IMR-90 (cell line): ENCODE data around the gene GPR37. TPM values are rescaled to one million over a fixed set of nuclear protein-coding genes. Genes with fewer than 3 reads are reported as not detected.
A peak's percentile ranks its signal among the peaks of the same experiment; 100 is the strongest.

Experiments
- ATAC-seq: fragments of 200-7000 bp; cut with Tn5 transposase; 2 replicates; pipeline ENCODE4 v1.9.1; 2020; ENCODE audit warnings: low read depth, mild to moderate bottlenecking, moderate library complexity
- BruUV-seq: library from RNA; stranded (reverse); fragments of 400-500 nt; replicated peaks from 2 replicates; lab custom pipeline; 2021; lab: Mats Ljungman, UMichigan
- CTCF ChIA-PET: fragments of 300-600 bp; formaldehyde crosslinking; extraction: SDS; loops from one replicate; lab custom pipeline; 2021; ENCODE audit warnings: antibody characterized with exemption; lab: Yijun Ruan, JAX
- POLR2A ChIA-PET: fragments of 300-600 bp; sonication (Branson Sonifier 250); formaldehyde crosslinking; loops from one replicate; lab custom pipeline; 2022; ENCODE audit warnings: antibody characterized with exemption; ENCODE audit not compliant: unreplicated experiment; lab: Charles Lee
- DNase-seq: peaks from one replicate; pipeline ENCODE4 v3.0.0; 2013
- H2AFZ ChIP-seq: replicated peaks from 2 replicates; pipeline ENCODE3; 2013; ENCODE audit warnings: low read length, mild to moderate bottlenecking; ENCODE audit not compliant: poor library complexity
- H2AK5ac ChIP-seq: 2 replicates; pipeline ENCODE4 v1.6.1; 2013; ENCODE audit warnings: low read depth, low read length, inconsistent platforms
- H2AK9ac ChIP-seq: replicated peaks from 2 replicates; pipeline ENCODE3; 2013; ENCODE audit warnings: mild to moderate bottlenecking, low read depth, low read length, moderate library complexity; ENCODE audit not compliant: poor library complexity
- H2BK120ac ChIP-seq: 2 replicates; pipeline ENCODE4 v1.6.1; 2013; ENCODE audit warnings: low read depth, low read length, inconsistent platforms
- H2BK15ac ChIP-seq: 3 replicates; pipeline ENCODE4 v1.6.1; 2013; ENCODE audit warnings: low read depth, low read length, inconsistent platforms
- H2BK20ac ChIP-seq: 2 replicates; pipeline ENCODE4 v1.6.1; 2013; ENCODE audit warnings: low read depth, mild to moderate bottlenecking, inconsistent platforms, low read length, moderate library complexity
- H2BK5ac ChIP-seq: 2 replicates; pipeline ENCODE4 v1.6.1; 2013; ENCODE audit warnings: mild to moderate bottlenecking, low read depth, low read length, inconsistent platforms; ENCODE audit not compliant: poor library complexity, severe bottlenecking
- H3K14ac ChIP-seq: replicated peaks from 2 replicates; pipeline ENCODE4 v1.6.1; 2013; ENCODE audit warnings: low read depth, low read length, inconsistent platforms
- H3K18ac ChIP-seq: 2 replicates; pipeline ENCODE4 v1.6.1; 2013; ENCODE audit warnings: low read depth, low read length, control low read depth
- H3K23ac ChIP-seq: 2 replicates; pipeline ENCODE4 v1.6.1; 2013; ENCODE audit warnings: low read depth, low read length, inconsistent platforms
- H3K27ac ChIP-seq: 2 replicates; pipeline ENCODE4 v1.5.1; 2013; ENCODE audit warnings: mild to moderate bottlenecking, control low read depth, low read length; ENCODE audit not compliant: insufficient read depth
- H3K27me3 ChIP-seq: 2 replicates; pipeline ENCODE4 v1.6.1; 2013; ENCODE audit warnings: low read length; ENCODE audit not compliant: control insufficient read depth, insufficient read depth
- H3K36me3 ChIP-seq: 2 replicates; pipeline ENCODE4 v1.6.1; 2013; ENCODE audit warnings: low read length, mixed read lengths; ENCODE audit not compliant: control insufficient read depth, insufficient read depth
- H3K4ac ChIP-seq: 2 replicates; pipeline ENCODE4 v1.6.1; 2013; ENCODE audit warnings: low read depth, low read length, inconsistent platforms
- H3K4me1 ChIP-seq: 2 replicates; pipeline ENCODE4 v1.6.1; 2013; ENCODE audit warnings: low read length, mixed read lengths; ENCODE audit not compliant: control insufficient read depth, insufficient read depth
- H3K4me2 ChIP-seq: 2 replicates; pipeline ENCODE4 v1.6.1; 2013; ENCODE audit warnings: low read depth, mild to moderate bottlenecking, control low read depth, low read length, moderate library complexity
- H3K4me3 ChIP-seq: 2 replicates; pipeline ENCODE4 v1.5.1; 2013; ENCODE audit warnings: low read depth, mild to moderate bottlenecking, control low read depth, low read length, moderate library complexity; ENCODE audit not compliant: insufficient read depth
- H3K56ac ChIP-seq: 2 replicates; pipeline ENCODE4 v1.6.1; 2013; ENCODE audit warnings: low read length, inconsistent platforms; ENCODE audit not compliant: insufficient read depth; ENCODE audit errors: extremely low read depth
- H3K79me1 ChIP-seq, 2 experiments: 2 replicates each; pipeline ENCODE4 v1.6.1; 2013; ENCODE audit warnings: low read length in 2 of 2, inconsistent platforms in 1 of 2, low read depth in 1 of 2
- H3K9ac ChIP-seq: 2 replicates; pipeline ENCODE4 v1.6.1; 2013; ENCODE audit warnings: low read depth, low read length, control low read depth
- H3K9me1 ChIP-seq: 2 replicates; pipeline ENCODE4 v1.6.1; 2013; ENCODE audit warnings: low read length, inconsistent platforms; ENCODE audit not compliant: insufficient read depth
- H3K9me3 ChIP-seq: 2 replicates; pipeline ENCODE4 v1.6.1; 2013; ENCODE audit warnings: low read length; ENCODE audit not compliant: control insufficient read depth, insufficient read depth
- H4K20me1 ChIP-seq: 2 replicates; pipeline ENCODE4 v1.6.1; 2013; ENCODE audit warnings: low read length, inconsistent platforms; ENCODE audit not compliant: insufficient read depth
- H4K5ac ChIP-seq: 2 replicates; pipeline ENCODE4 v1.6.1; 2013; ENCODE audit warnings: mild to moderate bottlenecking, low read depth, low read length, control low read depth
- H4K8ac ChIP-seq, 2 experiments: 2 replicates each; pipeline ENCODE4 v1.6.1; 2013; ENCODE audit warnings: low read depth in 2 of 2, low read length in 2 of 2, control low read depth in 1 of 2, inconsistent platforms in 1 of 2
- H4K91ac ChIP-seq: 2 replicates; pipeline ENCODE4 v1.6.1; 2013; ENCODE audit warnings: low read depth, low read length, inconsistent platforms; ENCODE audit not compliant: insufficient read depth
- BHLHE40 ChIP-seq: fragments of 150-350 bp; IDR thresholded peaks from 2 replicates; pipeline ENCODE4 v1.6.1; 2016; ENCODE audit warnings: mild to moderate bottlenecking, low read depth, low read length
- CEBPB ChIP-seq: IDR thresholded peaks from 2 replicates; pipeline ENCODE4 v1.6.1; 2012; ENCODE audit warnings: low read depth, low read length, improper control_type of control experiment
- CHD1 ChIP-seq: IDR thresholded peaks from 2 replicates; pipeline ENCODE4 v1.6.1; 2012; ENCODE audit warnings: low read depth, low read length, improper control_type of control experiment
- FOS ChIP-seq: fragments of 150-350 bp; IDR thresholded peaks from 2 replicates; pipeline ENCODE4 v1.6.1; 2016; ENCODE audit warnings: low read depth, low read length
- MAFK ChIP-seq: IDR thresholded peaks from 2 replicates; pipeline ENCODE4 v1.6.1; 2012; ENCODE audit warnings: low read depth, low read length, improper control_type of control experiment
- MAZ ChIP-seq: IDR thresholded peaks from 2 replicates; pipeline ENCODE4 v1.6.1; 2012; ENCODE audit warnings: low read depth, mild to moderate bottlenecking, low read length, improper control_type of control experiment, moderate library complexity, borderline replicate concordance
- MXI1 ChIP-seq: IDR thresholded peaks from 2 replicates; pipeline ENCODE4 v1.6.1; 2012; ENCODE audit warnings: low read depth, mild to moderate bottlenecking, low read length, moderate library complexity, borderline replicate concordance
- NFE2L2 ChIP-seq: fragments of 150-350 bp; IDR thresholded peaks from 2 replicates; pipeline ENCODE4 v1.6.1; 2016; ENCODE audit warnings: low read depth, mild to moderate bottlenecking, low read length
- POLR2A ChIP-seq: IDR thresholded peaks from 2 replicates; pipeline ENCODE4 v1.6.1; 2012; ENCODE audit warnings: mild to moderate bottlenecking, low read depth, low read length
- RAD21 ChIP-seq: IDR thresholded peaks from 2 replicates; pipeline ENCODE4 v1.6.1; 2012; ENCODE audit warnings: low read length, improper control_type of control experiment
- SMC3 ChIP-seq: fragments of 150-350 bp; IDR thresholded peaks from 2 replicates; pipeline ENCODE4 v1.6.1; 2016; ENCODE audit warnings: low read depth, mild to moderate bottlenecking, antibody characterized with exemption, low read length, moderate library complexity
- USF2 ChIP-seq: fragments of 150-350 bp; IDR thresholded peaks from 2 replicates; pipeline ENCODE4 v1.6.1; 2017; ENCODE audit warnings: mild to moderate bottlenecking, antibody characterized with exemption, low read length, low read depth
- WGBS, 2 experiments: methylation state at CpG; one replicate each; pipeline versions ENCODE4 v1.1.5 to v1.1.7; 2013; ENCODE audit warnings: missing lambda C conversion rate in 2 of 2; ENCODE audit not compliant: insufficient read length in 1 of 2; ENCODE audit errors: extremely low coverage in 2 of 2; 5-methylcytosine and 5-hydroxymethylcytosine counted together
- dilution Hi-C: fragments of 300-500 bp; cut with HindIII; formaldehyde crosslinking; loops from one replicate; pipeline ENCODE4 v1.14.3; 2018; ENCODE audit warnings: low sequenced_read_pairs; ENCODE audit not compliant: unreplicated experiment
- in situ Hi-C: fragments of 300-500 bp; cut with MboI; formaldehyde crosslinking; loops from 3 replicates; pipeline ENCODE4 v1.14.3; 2019; ENCODE audit warnings: low sequenced_read_pairs, inconsistent platforms, mixed read lengths
- intact Hi-C: fragments of 100-400 bp; cut with micrococcal nuclease; formaldehyde crosslinking; loops from 2 replicates; pipeline ENCODE4 v1.10.0; 2022
- polyA plus RNA-seq, 3 experiments: library from polyadenylated mRNA; depleted of rRNA; stranded (reverse); fragments of >200 nt; gene quantifications; 2 replicates each; pipeline ENCODE4 v1.2.3, GENCODE V29; 2012; ENCODE audit warnings: low replicate concordance in 1 of 3
- total RNA-seq: library from RNA; depleted of rRNA; stranded (reverse); fragments of >200 nt; gene quantifications from 2 replicates; pipeline ENCODE4 v1.2.3, GENCODE V29; 2012
- TF ChIP-seq, protein P1 (sequence below): conservative IDR thresholded peaks from 2 replicates; pipeline ENCODE4 v1.5.1; 2012; ENCODE audit warnings: mild to moderate bottlenecking, low read depth, low read length, improper control_type of control experiment
- TF ChIP-seq, protein P2 (sequence below): fragments of 150-350 bp; IDR thresholded peaks from 2 replicates; pipeline ENCODE4 v1.6.1; 2016; ENCODE audit warnings: low read depth, mild to moderate bottlenecking, low read length, moderate library complexity, borderline replicate concordance

GPR37 gene
- total and polyA plus RNA-seq, 2 of the 4 experiments (the other 2 are of a cell fraction) = 4.6 to 9.3 TPM

GRCh38 chr7:124716894-124717293 is 48.7 kb downstream of the GPR37 start:
- Histone ChIP-seq H3K4me3 (no peak overlapping the region), H3K56ac (no peak overlapping the region), H3K79me1 (no peaks in the 10 kb centered on the region), H3K9me3 (no peaks in the 10 kb centered on the region), H4K8ac (no peak overlapping the region), H3K4me1 (peaks cover 6% of the 10 kb centered on the region), H3K4ac (no peak overlapping the region), H3K14ac (no peak overlapping the region), H2BK120ac (no peak overlapping the region; the same call in 1 of the 2 replicates), H2AK9ac (no peak overlapping the region), H3K23ac (no peak overlapping the region), H3K27me3 (no peaks in the 10 kb centered on the region), H4K20me1 (no peaks in the 10 kb centered on the region), H2BK15ac (no peak overlapping the region; the same call in 2 of the 3 replicates), H4K5ac (no peak overlapping the region), H2AFZ (no peak overlapping the region), H3K4me2 (no peak overlapping the region), H3K9me1 (peaks cover 3% of the 10 kb centered on the region; the same call in 1 of the 2 replicates), H2AK5ac (no peak overlapping the region), H4K91ac (no peak overlapping the region), H3K27ac (no peak overlapping the region), H3K36me3 (no peaks in the 10 kb centered on the region), H2BK20ac (no peak overlapping the region), H3K9ac (no peak overlapping the region), H2BK5ac (peak overlapping the region; percentile 24), H3K18ac (no peak overlapping the region)
- ATAC-seq (no peak), DNase-seq (no peak)
- POLR2A ChIA-PET = no interaction called here
- in situ Hi-C loops (no loop called here), dilution Hi-C loops (no loop called here), intact Hi-C loops (no loop called here)
- CTCF ChIA-PET = no interaction called here
- TF ChIP-seq, protein P1, sequence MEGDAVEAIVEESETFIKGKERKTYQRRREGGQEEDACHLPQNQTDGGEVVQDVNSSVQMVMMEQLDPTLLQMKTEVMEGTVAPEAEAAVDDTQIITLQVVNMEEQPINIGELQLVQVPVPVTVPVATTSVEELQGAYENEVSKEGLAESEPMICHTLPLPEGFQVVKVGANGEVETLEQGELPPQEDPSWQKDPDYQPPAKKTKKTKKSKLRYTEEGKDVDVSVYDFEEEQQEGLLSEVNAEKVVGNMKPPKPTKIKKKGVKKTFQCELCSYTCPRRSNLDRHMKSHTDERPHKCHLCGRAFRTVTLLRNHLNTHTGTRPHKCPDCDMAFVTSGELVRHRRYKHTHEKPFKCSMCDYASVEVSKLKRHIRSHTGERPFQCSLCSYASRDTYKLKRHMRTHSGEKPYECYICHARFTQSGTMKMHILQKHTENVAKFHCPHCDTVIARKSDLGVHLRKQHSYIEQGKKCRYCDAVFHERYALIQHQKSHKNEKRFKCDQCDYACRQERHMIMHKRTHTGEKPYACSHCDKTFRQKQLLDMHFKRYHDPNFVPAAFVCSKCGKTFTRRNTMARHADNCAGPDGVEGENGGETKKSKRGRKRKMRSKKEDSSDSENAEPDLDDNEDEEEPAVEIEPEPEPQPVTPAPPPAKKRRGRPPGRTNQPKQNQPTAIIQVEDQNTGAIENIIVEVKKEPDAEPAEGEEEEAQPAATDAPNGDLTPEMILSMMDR = no peak
- TF ChIP-seq MXI1 (no peak), SMC3 (no peak), USF2 (no peak), FOS (no peak), MAZ (no peak), POLR2A (no peak), CEBPB (no peak), BHLHE40 (no peak), RAD21 (no peak), MAFK (no peak), NFE2L2 (no peak), CHD1 (no peak)
- TF ChIP-seq, protein P2, sequence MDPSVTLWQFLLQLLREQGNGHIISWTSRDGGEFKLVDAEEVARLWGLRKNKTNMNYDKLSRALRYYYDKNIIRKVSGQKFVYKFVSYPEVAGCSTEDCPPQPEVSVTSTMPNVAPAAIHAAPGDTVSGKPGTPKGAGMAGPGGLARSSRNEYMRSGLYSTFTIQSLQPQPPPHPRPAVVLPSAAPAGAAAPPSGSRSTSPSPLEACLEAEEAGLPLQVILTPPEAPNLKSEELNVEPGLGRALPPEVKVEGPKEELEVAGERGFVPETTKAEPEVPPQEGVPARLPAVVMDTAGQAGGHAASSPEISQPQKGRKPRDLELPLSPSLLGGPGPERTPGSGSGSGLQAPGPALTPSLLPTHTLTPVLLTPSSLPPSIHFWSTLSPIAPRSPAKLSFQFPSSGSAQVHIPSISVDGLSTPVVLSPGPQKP = no peak
- WGBS, 2 experiments = no CpG with 5 or more reads among the region's 1 CpG
- no TSS peak for BruUV-seq
